HG02571 (cell line): ENCODE measurements around the gene ERBB4.

Source experiments
- ATAC-seq: cut with Tn5 transposase; IDR thresholded peaks from one replicate; pipeline ENCODE4 v1.9.1; 2021; ENCODE audit warnings: mild to moderate bottlenecking, moderate library complexity; ENCODE audit not compliant: unreplicated experiment

ERBB4 gene

DNA sequence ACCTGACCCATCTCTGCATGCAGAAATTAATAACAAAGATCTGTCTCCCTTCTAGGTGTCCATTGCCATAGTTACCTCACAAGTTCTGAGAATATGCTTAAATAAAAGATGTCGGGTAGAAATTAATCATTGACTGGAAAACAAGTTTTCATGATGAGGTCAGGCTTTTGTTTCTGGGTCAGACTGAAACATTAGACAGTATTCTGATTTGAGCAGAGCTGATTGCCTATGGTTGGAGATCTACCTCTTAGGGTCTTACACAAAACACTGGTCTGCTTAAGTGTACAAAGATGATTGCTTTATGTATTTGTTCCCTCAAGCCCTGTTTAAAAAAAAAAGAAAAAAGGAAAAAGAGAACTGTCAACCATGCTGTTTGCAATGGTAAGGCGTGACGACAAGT, 1025.8 kb downstream of the ERBB4 start:
- no peak for ATAC-seq

DNA sequence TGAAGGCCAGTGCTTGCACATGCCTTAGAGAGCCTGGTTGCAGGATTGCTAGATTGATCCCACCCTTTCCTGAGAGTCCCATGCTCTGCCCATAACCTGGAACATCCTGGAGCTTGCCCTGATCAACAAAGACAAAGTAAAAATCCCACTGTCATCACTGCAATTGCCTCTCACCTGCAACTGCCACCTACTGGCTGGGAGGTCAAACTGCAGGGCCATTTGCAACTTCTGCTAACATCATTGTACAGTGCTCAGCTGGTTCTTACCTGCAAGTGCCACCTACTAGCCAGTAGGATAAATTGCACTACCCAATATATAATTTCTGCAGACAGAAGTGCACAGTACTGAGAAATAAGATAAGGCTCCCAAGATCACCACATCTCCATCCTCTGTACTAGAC, 1034.7 kb downstream of the ERBB4 start:
- no peak for ATAC-seq

DNA sequence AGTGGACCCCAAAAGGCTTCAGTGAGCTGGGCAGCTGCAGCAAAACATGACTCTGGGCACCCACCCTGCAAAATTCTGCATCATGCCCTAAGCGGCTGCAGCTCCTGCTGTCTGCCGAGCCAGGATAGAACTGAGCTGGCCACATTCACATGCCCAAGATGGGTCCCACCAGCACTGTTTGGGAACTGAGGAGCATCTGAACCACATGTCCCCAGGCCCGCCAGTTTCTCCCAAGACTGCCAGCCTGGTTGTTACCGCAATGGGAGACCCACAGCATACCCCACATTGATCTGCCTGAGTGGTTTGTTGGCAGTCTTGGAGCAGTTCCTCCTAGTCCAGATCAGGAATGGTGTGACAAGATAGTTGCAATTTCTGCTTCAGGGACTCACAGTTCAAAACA, 1035.4 kb downstream of the ERBB4 start:
- ATAC-seq: no peak

DNA sequence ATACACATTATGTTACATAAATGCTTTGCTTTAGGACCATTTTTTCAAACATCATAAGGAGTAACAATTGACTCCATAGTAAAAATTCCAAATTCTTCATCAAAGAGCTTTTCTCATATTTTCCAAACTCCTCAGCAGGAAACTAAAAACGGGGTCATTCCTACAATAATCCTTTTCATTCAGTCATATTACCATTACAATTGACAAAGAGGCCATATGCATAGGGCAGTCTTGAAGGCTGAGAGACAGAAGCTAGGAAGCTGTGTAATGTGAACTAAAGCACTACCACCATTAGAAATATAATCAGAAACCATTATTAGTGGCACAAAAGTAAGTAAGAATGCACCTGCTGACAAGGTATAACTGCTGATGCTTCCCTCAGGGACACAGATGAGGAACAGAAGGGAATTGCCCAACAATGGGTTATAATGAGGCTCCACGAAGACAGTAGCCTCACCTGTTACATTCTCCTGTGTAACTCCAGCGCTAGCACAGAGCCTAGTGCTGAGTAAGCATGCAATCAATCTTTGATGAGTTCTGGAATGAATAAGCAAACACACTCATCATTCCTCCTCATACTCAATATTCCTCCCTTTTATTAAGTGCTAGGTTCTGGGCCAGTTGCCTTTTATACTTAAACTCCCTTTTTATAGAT, 1039.9 kb downstream of the ERBB4 start:
- ATAC-seq: no peak

DNA sequence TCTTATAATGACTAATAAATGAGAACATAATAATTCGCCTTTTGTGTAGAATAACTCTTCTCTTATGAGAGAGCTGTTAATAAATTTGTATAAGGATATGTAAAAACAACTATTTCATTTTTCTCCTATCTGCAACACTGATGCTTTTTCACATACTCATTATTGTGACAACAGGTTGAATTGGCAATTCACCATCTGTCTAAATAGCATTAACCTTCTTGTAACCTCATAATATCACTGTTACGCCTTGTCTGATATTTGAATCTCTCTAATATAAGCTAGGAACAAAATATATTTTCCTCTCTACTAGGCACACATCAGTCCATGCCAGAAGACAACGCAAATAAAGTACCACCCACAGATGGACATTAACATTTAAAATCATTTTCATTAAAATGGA, 1043.3 kb downstream of the ERBB4 start:
- ATAC-seq: no peak

DNA sequence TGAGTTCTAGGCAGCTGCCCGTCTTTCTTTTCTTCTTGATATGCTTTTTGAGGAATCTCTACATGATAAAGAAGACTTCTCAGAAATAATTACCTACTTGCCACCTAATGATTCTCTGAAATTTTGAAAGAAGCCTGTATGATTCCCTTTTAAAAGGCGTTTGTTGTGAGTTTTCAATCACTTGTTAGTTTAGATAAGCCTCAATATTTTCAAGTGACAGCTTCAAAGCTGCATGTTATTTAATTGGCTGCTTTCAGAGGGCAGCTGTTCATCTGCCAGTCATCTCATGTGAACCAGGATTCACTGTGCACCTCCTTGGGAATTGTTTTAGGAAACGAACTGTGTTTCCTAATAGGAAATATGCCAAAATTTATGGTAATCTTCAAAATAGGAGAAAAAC, 1044.1 kb downstream of the ERBB4 start:
- ATAC-seq: no peak

DNA sequence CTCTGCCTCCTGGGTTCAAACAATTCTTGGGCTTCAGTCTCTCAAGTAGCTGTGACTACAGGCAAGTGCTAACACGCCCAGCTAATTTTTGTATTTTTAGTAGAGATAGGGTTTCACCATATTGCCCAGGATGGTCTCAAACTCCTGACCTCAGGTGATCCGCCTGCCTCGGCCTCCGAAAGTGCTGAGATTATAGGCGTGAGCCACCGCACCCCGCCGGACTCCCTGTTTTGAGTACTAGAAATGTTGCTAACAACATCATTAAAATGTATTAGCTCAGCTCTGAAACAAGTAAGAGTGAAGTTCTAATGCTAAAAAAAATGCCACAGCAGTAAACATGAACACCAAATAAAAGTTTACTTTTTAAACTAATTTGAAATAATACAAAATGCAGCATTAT, 1044.5 kb downstream of the ERBB4 start:
- ATAC-seq: no peak

DNA sequence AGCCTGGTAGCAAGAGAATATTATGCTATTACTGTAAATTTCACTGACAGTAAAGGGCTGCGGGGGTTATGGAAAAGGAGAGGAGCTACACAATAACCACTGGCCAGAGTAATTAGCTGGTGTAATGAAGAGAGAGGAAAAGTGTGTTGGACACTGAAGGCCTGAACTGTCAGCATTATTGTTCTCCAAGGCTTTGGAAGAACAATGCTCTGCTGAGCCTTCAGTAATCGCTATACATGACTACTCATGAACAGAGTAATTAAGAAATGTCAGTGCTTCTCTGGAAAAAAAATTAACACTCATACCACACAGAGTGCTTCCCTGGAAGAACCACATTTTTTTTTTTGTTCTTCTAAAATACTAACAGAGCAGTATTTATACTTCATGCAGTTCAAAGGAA, 1050.9 kb downstream of the ERBB4 start:
- no peak for ATAC-seq

DNA sequence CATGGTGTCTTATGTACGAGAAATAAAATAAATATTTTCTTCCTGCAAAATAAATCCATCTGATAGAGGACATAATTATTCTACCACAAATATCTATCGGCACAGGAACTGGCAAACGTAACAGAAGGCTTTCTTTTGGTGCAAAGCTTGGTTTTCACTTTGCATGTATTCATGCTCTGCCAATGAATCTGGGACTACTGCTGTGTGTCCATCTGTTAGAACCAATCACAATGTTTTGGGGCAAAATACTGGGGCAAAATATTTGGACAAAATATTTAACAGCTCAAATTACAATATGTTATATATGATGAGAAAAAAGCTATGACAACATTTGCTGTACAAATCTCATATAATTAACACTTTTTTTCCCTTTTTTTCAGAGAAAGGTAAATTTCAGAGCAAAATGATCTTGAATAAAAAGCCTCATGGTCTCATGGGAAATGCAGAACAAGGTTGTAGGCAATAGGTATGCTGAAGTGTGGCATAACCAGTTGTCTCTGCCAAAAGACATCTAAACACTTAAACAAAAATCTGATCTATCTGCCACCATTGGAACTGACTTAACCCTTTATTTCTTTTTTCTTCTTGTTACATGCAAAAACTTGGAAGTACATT, 1059.0 kb downstream of the ERBB4 start:
- ATAC-seq: no peak

DNA sequence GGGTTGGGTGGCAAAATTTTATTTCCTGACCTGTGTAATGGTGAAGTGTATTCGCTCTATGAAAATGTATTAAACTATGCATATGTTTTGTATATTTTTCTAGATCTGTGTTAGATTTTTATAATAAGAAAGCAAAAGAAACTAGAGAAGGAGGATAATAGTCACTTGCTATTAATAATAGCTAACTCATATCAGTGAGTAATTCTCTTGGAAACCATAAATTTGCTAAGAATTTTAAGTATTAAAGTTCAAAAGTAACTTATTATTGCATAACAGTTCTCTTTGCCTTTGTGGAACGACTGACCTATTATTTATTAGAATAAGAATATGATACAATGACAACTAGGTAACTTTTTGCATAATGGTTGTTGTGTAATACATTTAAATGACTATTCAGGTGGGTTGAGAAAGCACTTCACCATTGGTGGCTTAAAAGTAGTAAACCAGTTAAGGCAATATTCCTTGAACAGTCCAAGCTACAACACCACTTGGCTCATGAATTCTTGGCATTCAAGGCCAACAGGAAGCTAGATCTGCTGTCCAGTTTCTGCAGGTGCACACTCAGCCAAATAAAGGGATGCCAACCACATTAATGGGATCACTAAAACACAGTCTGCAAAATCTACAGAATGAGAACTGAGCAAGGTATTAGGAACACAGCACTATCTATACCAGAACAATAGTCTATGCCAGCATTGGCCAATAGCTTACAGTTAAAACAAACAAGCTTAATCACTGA, 1060.9 kb downstream of the ERBB4 start:
- ATAC-seq: no peak

DNA sequence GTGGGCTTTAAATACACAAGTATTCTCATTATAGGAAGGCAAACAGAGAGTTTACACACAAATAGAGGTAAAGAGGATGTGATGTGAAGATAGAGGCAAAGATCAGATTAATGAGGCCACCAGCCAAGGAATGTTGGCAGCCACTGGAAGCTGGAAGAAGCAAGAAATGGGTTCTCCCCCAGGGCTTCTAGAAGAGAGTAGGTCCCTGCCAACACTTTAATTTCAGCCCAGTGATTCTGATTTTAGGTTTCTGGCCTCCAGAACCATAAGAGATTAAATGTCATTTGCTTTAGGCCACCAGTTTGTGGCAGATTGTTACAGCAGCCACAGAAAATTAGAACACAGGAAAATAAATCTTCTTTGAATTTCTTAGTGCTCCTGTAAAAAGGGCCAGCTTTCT, 1065.5 kb downstream of the ERBB4 start:
- ATAC-seq: no peak

DNA sequence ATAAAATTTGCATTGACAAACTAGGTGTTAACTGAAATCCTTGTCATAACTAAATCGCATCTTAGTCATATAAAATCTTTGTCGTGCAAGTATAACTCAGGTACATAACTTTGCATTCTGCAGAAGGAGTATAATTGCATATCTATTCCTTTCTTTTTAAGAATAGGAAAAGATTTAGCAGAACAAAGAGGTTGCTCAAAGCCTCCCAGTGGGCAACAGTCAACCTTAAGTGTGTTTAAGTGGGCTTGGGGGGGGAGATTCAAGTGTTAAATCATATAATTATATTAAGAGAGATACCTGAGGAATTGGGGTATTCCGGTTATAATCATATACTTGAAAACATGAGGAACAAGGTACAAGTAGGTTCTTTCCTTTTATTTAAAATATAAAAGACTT, 1068.9 kb downstream of the ERBB4 start:
- no peak for ATAC-seq

DNA sequence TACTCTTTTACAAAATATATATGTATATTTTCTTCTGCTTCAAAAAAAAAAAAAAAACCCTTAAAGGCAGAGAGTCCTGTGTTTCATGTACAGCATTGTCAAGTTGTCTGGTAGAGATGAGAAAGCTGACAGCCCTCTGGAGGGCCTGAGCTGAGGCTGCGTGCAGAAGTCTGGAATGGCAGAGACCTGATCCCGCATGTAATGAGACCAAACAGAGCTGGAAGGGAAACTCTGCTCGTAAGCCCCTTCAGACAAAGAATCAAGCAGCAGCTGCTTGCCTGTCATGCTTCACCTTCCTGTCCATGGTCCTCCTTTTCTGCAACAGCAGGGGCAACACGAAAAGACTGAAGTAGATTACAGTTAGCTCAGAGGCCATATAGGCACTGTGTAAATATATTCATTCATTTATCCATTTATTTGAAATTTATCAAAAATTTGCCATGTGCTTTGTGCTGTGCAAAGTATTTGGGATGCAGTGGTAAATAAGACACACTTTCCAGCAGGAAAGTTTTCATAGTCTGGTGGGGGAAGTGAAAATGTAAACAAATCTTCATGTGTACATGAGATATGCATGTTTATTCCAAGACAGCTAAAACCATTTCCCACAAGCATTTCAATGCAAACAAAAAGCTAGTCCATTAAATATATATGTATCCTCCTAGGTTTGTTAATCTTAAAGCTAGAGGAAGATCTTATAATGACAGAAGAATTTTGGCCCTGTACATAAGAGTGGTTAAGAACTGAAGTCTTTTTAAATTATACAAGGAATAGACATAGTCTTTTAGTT, 1069.5 kb downstream of the ERBB4 start:
- no peak for ATAC-seq

DNA sequence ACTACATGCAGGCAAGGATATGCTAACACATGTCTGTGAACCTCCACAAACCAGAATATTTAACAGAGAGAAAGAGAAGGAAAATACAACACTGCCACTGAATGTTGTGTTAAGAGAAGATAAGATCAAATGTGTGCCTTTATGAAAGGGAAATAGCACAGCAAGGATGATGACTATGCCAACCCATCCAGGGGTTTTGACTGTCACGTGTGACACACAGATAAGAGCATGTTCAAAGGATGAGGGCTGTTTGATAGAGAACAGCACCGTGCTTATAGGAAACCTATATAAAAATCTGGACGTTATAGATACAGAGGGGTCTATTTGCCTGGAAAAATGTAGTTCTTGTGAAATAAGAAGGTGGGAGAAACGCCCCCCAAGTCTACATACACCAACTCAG, 1070.4 kb downstream of the ERBB4 start:
- ATAC-seq: no peak

DNA sequence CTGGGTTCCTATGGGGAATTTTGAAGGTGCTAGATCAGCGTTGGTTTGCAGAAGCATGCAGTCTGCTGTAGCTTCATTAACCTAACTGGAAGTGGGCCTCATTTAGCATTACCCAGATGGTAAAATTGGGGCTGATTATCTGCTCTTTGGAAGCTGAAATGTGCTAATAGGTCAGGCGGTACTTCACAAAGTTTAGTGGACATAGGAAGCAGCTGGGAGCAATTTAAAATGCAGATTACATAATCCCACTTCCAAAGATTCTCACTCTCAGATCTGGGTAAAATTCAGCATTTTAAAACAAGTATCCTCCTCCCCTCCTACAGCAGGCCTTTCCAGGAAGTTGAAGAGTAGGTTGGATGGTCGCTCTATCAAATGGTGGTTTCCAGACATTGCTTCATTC, 1075.2 kb downstream of the ERBB4 start:
- ATAC-seq: no peak

DNA sequence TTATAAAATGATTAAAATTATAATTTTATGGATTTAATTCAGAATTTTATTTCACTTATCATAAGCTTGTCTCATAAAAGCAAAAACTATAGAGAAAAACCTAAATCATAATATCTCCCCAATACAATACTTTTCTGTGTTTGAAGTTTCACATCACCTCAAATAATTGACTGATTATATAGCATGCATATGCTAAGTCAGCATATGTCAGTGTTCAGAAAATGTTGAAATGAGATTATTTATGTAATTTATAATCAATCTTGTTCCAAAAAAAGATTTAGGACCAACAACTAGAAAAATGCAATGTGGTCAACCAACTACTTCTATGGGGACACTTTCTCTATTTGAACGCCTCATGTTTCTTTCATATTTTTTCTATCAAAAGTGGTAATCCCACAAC, 1079.6 kb downstream of the ERBB4 start:
- no peak for ATAC-seq

DNA sequence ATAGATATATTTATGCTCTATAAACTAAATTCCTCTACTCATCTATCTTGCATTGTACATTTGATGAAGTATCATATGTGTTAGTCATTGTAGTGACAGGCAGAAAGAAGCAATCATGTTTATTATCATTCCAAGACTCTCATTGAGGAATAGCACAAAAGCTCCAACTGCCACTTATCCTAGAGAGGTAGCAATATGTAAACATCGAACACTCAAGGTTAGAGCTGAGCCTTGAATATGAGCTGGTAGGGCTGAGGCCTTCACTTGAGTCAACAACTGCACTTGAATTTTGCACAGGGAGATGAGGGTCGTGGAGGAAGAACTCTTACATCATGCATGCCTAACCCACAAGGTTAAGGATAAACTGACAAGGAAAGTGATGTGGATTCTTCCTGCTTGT, 1081.3 kb downstream of the ERBB4 start:
- ATAC-seq: no peak

DNA sequence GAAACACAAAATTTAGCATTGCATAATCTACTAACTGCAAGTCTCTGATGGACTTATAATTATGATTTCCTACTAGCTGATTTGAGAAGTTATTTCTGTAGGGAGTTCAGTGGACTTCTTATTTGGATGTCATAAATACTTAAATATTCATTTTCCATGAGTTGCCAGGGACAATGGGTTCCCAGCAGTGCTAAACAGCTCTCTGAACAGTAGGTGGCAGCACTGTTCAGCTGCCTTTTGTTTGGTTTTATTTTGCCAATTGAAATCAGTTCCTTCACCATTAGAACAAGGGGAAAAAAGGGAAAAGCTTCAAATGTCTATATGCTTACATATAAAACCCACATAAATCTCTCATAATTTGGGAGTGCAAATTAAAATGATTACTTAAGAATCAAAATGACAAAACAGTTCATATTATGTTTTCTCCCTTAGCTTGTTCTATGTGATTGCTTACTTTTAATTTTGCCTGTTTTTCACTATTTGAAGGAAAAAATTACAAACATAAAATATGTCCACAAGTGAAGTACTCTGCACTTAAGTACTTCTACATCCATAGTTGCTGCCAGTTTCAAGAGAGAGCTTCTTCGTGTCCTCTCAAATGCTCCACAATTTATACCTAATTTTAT, 1083.3 kb downstream of the ERBB4 start:
- peak; percentile 81 for ATAC-seq

DNA sequence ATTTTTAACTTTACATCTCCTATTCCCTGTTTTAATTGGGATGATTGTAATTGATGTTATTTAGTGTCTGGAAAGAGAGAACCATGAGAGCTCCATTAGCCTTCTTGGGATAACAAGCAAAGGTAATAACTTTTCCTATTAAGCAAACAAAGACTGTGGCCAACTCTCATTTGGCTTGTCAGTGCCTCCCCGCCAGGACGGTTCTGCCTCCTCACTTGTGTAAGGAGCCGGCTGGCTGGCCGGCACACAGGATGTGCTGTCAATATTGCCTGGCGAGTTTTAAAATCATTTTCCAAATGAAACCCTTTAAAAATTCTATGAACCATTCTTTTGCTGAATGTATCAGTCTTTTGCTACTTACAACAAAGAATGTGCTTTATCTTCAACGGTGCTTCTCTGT, 1083.9 kb downstream of the ERBB4 start:
- ATAC-seq: no peak

DNA sequence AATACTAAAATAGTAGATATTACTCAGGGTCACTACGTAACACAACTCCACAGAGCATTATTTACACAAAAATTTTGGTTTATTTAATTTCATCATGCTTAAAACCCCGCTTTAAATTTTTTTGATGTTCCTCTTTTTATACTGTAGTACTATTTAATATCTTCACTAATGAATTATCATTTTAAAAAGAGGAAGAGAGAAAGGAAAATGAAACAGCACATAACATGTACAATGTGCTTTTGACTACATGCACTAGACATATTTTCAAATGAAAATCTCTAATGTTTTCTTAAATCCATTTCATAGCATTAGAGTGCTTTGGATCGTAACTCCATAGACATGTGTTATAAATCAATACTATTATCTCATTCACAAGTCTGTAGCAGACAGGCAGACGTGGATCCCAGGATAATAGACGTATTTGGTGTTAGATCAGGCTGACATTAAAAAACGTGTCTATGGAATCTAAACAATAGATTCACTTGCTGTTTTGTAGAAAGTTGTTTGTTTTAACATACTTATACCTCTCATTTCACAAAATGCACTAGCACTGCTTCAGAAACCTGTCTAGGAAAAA, 1085.2 kb downstream of the ERBB4 start:
- no peak for ATAC-seq

DNA sequence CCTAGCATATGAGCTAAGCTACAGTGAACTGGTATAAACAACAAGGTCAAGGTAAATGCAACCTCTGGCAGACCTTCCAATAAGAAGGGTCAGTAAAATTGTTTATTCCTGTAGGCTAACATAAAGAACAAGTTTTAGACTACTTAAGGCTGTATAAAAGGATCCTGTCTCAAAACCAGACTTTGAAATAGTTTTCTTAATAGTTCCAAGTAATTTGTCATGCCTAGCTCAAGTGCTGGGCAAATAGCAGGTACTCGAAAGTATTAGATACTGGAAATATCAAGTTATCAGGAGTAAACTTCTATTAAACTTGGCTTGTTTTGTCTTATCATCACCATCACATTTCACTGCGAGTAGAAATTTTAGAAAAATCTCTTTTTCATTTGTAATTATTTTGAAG, 1087.0 kb downstream of the ERBB4 start:
- no peak for ATAC-seq
